GM04503 (cell line): ENCODE results near the gene CDK5RAP2.
"Not testable (repeated sequence)": the region's sequence is repeated elsewhere in the genome, so short reads cannot be mapped to it uniquely, and the experiment has no call there.

Experiments
- DNase-seq: peaks from one replicate; pipeline ENCODE4 v3.0.0-alpha.2; 2012; ENCODE audit warnings: low read depth

CDK5RAP2 gene

GRCh38 chr9:120510816-120511215, 69.2 kb downstream of the CDK5RAP2 start:
- DNase-seq, result no peak

GRCh38 chr9:120507936-120508510, 71.9 kb downstream of the CDK5RAP2 start:
- DNase-seq, result no peak

- DNase-seq, result no peak
Measured at GRCh38 chr9:120505186-120505585, 74.8 kb downstream of the CDK5RAP2 start.

GRCh38 chr9:120500733-120501132, 79.2 kb downstream of the CDK5RAP2 start:
- DNase-seq, result no peak

GRCh38 chr9:120497865-120498264, 82.1 kb downstream of the CDK5RAP2 start:
- not testable (repeated sequence) for DNase-seq

- not testable (repeated sequence) for DNase-seq
Measured at GRCh38 chr9:120496438-120496837, 83.5 kb downstream of the CDK5RAP2 start.

GRCh38 chr9:120490888-120491595, 88.9 kb downstream of the CDK5RAP2 start:
- DNase-seq, result no peak

GRCh38 chr9:120486835-120487234, 93.1 kb downstream of the CDK5RAP2 start:
- DNase-seq, result no peak

- no peak for DNase-seq
Measured at GRCh38 chr9:120486347-120486746, 93.6 kb downstream of the CDK5RAP2 start.

- no peak for DNase-seq
Measured at GRCh38 chr9:120485788-120486187, 94.2 kb downstream of the CDK5RAP2 start.

- DNase-seq, result no peak
Measured at GRCh38 chr9:120484162-120484561, 95.8 kb downstream of the CDK5RAP2 start.

GRCh38 chr9:120482424-120483186, 97.4 kb downstream of the CDK5RAP2 start:
- no peak for DNase-seq

GRCh38 chr9:120481846-120482245, 98.1 kb downstream of the CDK5RAP2 start:
- no peak for DNase-seq

GRCh38 chr9:120481248-120481647, 98.7 kb downstream of the CDK5RAP2 start:
- DNase-seq, result no peak

- no peak for DNase-seq
Measured at GRCh38 chr9:120480707-120481106, 99.3 kb downstream of the CDK5RAP2 start.

- no peak for DNase-seq
Measured at GRCh38 chr9:120478208-120478607, 101.8 kb downstream of the CDK5RAP2 start.

- peak; percentile 42 for DNase-seq
Measured at GRCh38 chr9:120477534-120478001, 102.4 kb downstream of the CDK5RAP2 start.

GRCh38 chr9:120475341-120475740, 104.6 kb downstream of the CDK5RAP2 start:
- DNase-seq, result peak; percentile 44

- DNase-seq, result no peak
Measured at GRCh38 chr9:120474591-120475243, 105.2 kb downstream of the CDK5RAP2 start.

- DNase-seq, result no peak
Measured at GRCh38 chr9:120473608-120474007, 106.4 kb downstream of the CDK5RAP2 start.

- DNase-seq, result no peak
Measured at GRCh38 chr9:120465685-120466407, 114.1 kb downstream of the CDK5RAP2 start.
